ENCODE measurements around the gene TENT5C. TPM values are rescaled to one million over a fixed set of nuclear protein-coding genes. Genes with fewer than 3 reads are reported as not detected.

TENT5C gene
- total RNA-seq, 2 experiments from 2014 or later: 20.7 to 20.8 TPM

DNA sequence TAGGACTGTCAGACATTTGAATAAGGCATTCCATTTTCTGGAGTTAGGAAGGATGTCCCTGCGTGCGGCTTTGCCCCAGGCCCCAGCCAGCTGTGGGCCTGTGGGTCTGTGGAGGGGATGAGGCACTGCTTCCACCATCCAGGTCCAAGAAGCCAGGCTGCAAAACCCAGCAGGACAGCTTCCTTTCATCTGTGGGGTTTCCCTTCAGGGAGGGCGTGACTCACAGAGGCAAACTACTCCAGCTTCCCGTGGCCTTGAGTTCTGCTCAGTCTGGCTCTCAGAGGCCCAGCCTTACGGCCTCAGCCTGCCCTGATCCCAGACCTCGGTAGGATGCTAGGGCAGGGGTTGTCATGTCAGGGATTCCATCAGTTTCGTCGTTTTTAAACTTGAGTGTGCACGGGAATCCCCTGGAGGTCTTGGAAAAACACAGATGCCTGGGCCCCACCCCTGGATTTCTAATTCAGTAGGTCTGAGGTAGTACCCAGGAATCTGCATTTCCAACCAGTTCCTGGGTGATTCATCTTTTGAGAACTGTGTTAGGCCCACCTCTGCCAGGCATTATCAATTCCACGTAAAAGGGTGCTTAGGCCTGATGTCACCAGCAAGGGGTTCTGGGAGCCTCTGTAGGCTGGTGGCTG, 32.3 kb upstream of the TENT5C start:
- ChIA-PET POLR2A (no interaction called here), CTCF (interaction anchor here (1.1 to 1.7 kb wide), 4 partner anchors 17 to 41 kb away, joined by 3 to 5 read pairs (median 4); no protein-coding TSS in a partner anchor)
- ATAC-seq: no peak
- Mint-ChIP-seq H3K27me3 (ENCODE audit: low read depth) (peaks cover 4% of the 10 kb centered on the region), H3K4me1 (ENCODE audit: low read depth) (peaks cover 28% of the 10 kb centered on the region), H3K9me3 (ENCODE audit: insufficient read depth) (no peaks in the 10 kb centered on the region), H3K27ac (no peak overlapping the region), H3K36me3 (ENCODE audit: low read depth) (no peaks in the 10 kb centered on the region), H3K4me3 (no peak overlapping the region)
- DNase-seq: no peak

DNA sequence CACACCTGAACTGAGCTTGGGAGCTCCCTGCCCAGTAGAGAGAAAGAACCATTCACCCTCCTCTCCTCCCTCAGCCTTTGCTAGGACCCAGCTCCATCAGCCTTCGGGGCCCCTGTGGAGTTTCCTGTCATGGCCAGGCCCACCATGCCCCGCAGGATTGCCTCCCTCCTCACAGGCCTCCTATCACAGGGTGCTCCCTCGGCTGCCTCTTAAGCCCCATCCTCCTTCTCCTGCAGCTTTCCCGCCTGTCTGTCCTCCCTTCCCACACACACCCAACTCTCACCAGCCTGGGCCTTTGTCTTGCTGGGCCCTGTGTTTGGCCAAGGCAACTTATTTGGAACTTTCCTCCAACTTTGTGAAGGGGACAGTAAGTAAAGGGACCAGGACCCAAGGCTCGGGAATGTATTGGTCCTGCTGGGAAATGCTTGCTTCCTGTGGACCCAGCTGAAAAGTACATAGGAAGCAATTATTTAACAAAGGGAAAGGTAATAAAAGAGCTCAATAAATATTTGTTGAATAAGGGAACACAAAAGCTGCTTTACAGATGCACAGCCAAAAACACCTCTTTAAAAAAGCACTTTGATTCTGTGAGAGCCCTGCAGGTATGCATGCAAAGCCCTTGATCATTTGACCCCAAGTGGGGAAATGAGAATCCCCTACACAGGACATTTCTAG, 31.6 kb upstream of the TENT5C start:
- no peak for ATAC-seq
- H3K27me3 Mint-ChIP-seq (ENCODE audit: low read depth): peaks cover 4% of the 10 kb centered on the region
- H3K36me3 Mint-ChIP-seq (ENCODE audit: low read depth): no peaks in the 10 kb centered on the region

DNA sequence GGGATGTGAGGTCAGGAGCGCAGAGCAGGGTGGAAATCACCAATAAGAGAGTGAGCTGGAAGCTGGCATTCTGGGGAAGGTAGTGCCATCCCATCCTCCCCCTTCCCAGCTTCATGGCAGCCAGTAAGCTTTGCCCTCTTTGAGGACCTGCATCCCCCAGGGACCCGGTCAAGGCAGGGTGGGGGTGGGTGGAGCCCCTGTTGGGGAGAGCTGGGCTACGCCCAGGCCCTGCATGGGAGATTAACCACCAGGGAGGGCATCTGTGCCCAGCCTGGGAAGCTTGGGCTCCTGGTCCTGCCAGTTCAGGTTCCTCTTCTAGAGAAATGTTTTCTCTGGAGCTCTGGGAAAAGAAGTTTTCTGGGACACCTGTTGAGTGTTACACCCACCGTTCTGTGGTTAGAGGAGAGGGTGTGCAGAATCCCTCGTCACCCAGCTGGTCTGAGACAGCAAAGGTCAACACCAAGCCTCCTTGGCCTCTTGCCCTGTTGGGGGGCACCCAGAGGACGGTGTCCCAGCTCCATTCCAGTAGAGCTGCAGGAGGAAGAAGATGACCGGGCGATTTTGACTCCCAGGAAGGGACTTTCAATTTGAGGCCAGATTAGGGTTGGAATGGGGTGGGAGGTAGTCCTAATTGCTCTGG, 30.1 kb upstream of the TENT5C start:
- H3K9me3 Mint-ChIP-seq (ENCODE audit: insufficient read depth): no peaks in the 10 kb centered on the region
- H3K27me3 Mint-ChIP-seq (ENCODE audit: low read depth): no peaks in the 10 kb centered on the region
- ATAC-seq (no peak), DNase-seq (no peak)
- POLR2A ChIA-PET: interaction anchor here (1.2 kb wide), 1 partner anchor 31 kb away, joined by 3 read pairs; no protein-coding TSS in a partner anchor
- CTCF ChIA-PET: no interaction called here
- peaks cover 28% of the 10 kb centered on the region for H3K4me1 Mint-ChIP-seq (ENCODE audit: low read depth)
- no peaks in the 10 kb centered on the region for H3K36me3 Mint-ChIP-seq (ENCODE audit: low read depth)
- H3K4me3 Mint-ChIP-seq: no peak overlapping the region
- H3K27ac Mint-ChIP-seq: peak overlapping the region; percentile 14

More for the DNA sequence above, 31.6 kb upstream of the TENT5C start:
- H3K4me1 Mint-ChIP-seq (ENCODE audit: low read depth): peaks cover 28% of the 10 kb centered on the region
- no peak overlapping the region for H3K4me3 Mint-ChIP-seq
- POLR2A ChIA-PET: no interaction called here
- peak overlapping the region; percentile 56 for H3K27ac Mint-ChIP-seq
- no peak for DNase-seq
- H3K9me3 Mint-ChIP-seq (ENCODE audit: insufficient read depth): no peaks in the 10 kb centered on the region
- CTCF ChIA-PET: interaction anchor here (1.1 to 1.7 kb wide), 3 partner anchors 16 to 40 kb away, joined by 3 to 5 read pairs (median 4); no protein-coding TSS in a partner anchor

DNA sequence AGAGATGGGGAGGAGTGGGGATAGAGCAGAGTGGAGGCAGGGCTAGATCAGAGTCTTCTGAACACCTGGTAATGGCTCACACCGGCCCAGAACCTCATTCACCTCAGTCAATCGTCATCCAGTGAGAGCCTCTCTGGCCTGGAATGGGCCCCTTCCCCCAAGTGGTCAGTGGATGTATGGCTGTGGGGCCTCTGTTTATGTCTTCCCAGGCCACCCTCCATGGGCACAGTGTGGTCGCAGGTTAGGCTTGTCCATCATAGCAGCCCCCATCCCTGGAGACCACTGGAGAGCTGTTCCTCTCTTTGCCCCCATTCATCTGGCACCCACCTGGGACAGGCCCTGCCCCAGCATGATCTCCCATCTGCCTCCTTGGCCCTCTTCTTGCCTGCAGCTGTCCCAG, 29.6 kb upstream of the TENT5C start:
- ChIA-PET CTCF (no interaction called here), POLR2A (interaction anchor here (1.2 kb wide), 1 partner anchor 31 kb away, joined by 3 read pairs; no protein-coding TSS in a partner anchor)
- Mint-ChIP-seq H3K4me3 (no peak overlapping the region), H3K36me3 (ENCODE audit: low read depth) (no peaks in the 10 kb centered on the region), H3K9me3 (ENCODE audit: insufficient read depth) (no peaks in the 10 kb centered on the region), H3K27me3 (ENCODE audit: low read depth) (no peaks in the 10 kb centered on the region), H3K4me1 (ENCODE audit: low read depth) (peaks cover 25% of the 10 kb centered on the region), H3K27ac (no peak overlapping the region)
- DNase-seq (no peak), ATAC-seq (no peak)

DNA sequence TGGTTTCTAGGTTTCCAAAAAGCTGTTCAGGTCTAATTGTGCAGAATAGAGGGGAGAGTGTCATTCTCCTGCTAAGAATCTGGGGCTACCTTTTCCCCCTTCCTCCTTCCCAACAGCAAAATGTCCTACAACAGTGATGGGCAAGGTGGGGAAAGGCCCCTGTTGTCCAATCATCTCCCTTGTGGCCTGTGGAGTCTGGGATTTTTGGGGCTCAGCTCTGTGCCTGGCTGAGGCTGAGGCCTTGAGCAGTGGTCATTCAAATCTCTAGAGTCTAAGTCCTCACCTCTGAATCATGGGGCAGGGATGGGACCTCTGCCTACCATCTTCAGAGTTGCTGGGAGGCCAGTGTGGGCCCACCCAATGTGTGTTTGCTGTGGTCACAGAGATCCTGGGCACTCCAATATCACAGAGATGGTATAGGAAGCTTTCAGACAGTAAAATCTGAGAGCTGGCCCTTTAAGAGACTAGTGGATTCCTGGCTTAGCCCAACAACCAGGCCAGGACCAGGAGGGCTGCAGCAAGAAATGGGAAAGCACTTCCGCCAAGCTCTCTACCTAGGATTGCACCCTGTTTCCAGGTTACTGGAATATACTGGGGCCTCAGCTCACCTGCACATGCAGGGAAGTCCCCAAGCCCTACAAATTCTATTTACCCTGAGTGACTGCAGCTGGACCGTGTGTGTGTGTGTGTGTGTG, 28.5 kb upstream of the TENT5C start:
- Mint-ChIP-seq H3K9me3 (ENCODE audit: insufficient read depth) (no peaks in the 10 kb centered on the region), H3K27ac (no peak overlapping the region), H3K27me3 (ENCODE audit: low read depth) (no peaks in the 10 kb centered on the region), H3K4me1 (ENCODE audit: low read depth) (peaks cover 15% of the 10 kb centered on the region), H3K4me3 (no peak overlapping the region), H3K36me3 (ENCODE audit: low read depth) (no peaks in the 10 kb centered on the region)
- ChIA-PET CTCF (no interaction called here), POLR2A (no interaction called here)
- DNase-seq (no peak), ATAC-seq (no peak)

DNA sequence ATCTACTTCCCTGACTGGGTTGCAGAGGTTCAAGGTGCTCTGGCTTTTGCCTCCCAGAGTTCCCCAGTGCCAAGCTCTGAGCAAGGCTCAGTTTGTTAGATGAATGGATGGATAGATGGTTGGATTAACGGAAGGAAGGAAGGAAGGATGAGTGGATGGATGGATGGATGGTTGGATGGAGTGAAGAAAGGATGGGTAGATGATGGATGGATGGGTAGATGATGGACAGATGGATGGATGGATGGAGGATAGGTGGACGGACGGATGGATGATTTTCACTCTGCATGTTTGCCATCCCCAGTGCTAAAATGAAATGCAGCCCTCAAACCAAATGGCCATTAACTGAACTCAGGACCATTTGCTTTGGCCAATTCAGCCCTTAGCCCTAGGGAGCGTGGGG, 27.4 kb upstream of the TENT5C start:
- no peak overlapping the region for H3K4me3 Mint-ChIP-seq
- CTCF ChIA-PET: no interaction called here
- no peaks in the 10 kb centered on the region for H3K36me3 Mint-ChIP-seq (ENCODE audit: low read depth)
- POLR2A ChIA-PET: no interaction called here
- no peak overlapping the region for H3K27ac Mint-ChIP-seq
- no peaks in the 10 kb centered on the region for H3K27me3 Mint-ChIP-seq (ENCODE audit: low read depth)
- H3K9me3 Mint-ChIP-seq (ENCODE audit: insufficient read depth): no peaks in the 10 kb centered on the region
- DNase-seq (no peak), ATAC-seq (no peak)
- peaks cover 4% of the 10 kb centered on the region for H3K4me1 Mint-ChIP-seq (ENCODE audit: low read depth)

DNA sequence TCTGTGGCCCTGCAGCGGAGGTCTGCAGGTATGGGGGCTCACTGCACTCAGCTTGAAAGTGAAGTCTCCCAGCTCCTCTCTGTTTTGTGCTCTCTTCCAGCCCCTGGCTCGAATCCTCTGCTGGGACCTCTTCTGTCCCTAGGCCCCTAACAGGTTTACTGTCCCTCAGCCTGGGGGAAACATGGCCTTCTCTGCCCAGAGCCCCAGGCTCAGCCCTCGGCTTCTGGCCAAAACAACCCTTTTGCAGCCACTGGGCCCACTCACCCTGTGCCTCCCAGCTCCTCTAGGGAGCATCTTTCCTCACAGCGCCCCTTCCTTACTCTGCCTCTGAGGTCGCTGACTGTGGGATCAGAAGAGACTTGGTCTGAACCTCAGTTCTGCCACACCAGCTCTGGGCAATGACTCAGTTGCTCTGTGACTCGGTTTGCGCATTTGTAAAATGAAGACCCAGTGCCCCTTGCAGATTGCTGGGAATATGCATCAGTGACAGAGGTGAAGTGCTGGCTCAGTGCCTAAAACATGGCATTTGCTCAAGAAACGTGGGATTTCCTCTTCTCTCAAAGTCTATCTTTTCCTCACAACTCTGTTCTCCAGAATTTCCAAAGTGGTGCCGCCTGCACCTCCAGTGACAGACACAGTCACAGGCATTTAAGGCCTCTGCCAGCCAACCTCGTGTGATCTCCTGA, 26.5 kb upstream of the TENT5C start:
- H3K27me3 Mint-ChIP-seq (ENCODE audit: low read depth): no peaks in the 10 kb centered on the region
- H3K4me3 Mint-ChIP-seq: no peak overlapping the region
- CTCF ChIA-PET: interaction anchor here (1.2 to 3.8 kb wide), 3 partner anchors 44 to 175 kb away, joined by 3 to 19 read pairs (median 4); no protein-coding TSS in a partner anchor
- DNase-seq (no peak), ATAC-seq (no peak)
- no peaks in the 10 kb centered on the region for H3K36me3 Mint-ChIP-seq (ENCODE audit: low read depth)
- POLR2A ChIA-PET: no interaction called here
- peaks cover under 1% of the 10 kb centered on the region for H3K4me1 Mint-ChIP-seq (ENCODE audit: low read depth)
- no peak overlapping the region for H3K27ac Mint-ChIP-seq
- H3K9me3 Mint-ChIP-seq (ENCODE audit: insufficient read depth): no peaks in the 10 kb centered on the region

DNA sequence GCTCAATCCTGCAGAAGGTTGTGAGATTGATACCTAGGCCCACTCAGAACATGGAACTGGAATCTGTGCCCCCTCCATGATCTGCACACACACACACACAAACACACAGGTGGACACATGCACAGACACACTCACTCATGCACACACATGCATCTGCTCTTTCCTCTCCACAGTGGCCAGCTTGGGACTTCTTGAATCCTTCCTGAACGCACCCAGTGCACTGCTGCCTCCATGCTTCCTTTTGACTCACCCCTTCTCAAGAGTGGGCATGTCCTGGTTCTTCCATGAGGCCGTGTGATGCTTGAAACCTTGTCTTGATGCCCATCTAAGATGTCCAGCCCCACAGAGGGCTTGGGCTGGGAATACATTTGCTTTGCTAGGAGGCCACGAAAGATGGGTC, 25.4 kb upstream of the TENT5C start:
- ATAC-seq: no peak
- H3K36me3 Mint-ChIP-seq (ENCODE audit: low read depth): no peaks in the 10 kb centered on the region
- POLR2A ChIA-PET: no interaction called here
- CTCF ChIA-PET: interaction anchor here (1.2 to 3.8 kb wide), 4 partner anchors 14 to 174 kb away, joined by 3 to 19 read pairs (median 4); no protein-coding TSS in a partner anchor
- H3K4me1 Mint-ChIP-seq (ENCODE audit: low read depth): no peaks in the 10 kb centered on the region
- no peak overlapping the region for H3K4me3 Mint-ChIP-seq
- no peaks in the 10 kb centered on the region for H3K27me3 Mint-ChIP-seq (ENCODE audit: low read depth)
- DNase-seq: no peak
- H3K27ac Mint-ChIP-seq: no peak overlapping the region
- no peaks in the 10 kb centered on the region for H3K9me3 Mint-ChIP-seq (ENCODE audit: insufficient read depth)

DNA sequence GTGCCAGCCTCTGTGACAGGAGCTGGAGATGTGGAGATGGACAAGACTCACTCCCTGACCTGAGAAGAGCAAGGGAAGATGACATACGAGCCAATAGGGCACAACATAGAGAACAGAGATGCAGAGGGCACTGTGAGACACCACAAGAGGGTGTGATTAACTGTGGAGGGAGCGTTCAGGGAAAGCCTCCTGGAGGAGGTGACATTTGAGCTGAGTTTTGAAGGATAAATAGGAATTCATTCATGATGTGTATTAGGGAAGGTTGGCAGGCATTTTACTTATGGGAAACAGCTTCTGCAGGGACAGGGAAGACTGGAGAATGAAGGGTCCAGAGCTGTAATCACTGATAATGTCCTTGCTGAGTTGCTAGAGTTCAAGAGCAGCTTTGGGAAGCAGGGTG, 25.0 kb upstream of the TENT5C start:
- H3K4me1 Mint-ChIP-seq (ENCODE audit: low read depth): no peaks in the 10 kb centered on the region
- POLR2A ChIA-PET: no interaction called here
- no peaks in the 10 kb centered on the region for H3K9me3 Mint-ChIP-seq (ENCODE audit: insufficient read depth)
- CTCF ChIA-PET: interaction anchor here (1.3 to 3.8 kb wide), 3 partner anchors 14 to 173 kb away, joined by 3 to 19 read pairs (median 4); no protein-coding TSS in a partner anchor
- H3K36me3 Mint-ChIP-seq (ENCODE audit: low read depth): no peaks in the 10 kb centered on the region
- no peak for ATAC-seq
- no peak for DNase-seq
- no peak overlapping the region for H3K4me3 Mint-ChIP-seq
- H3K27ac Mint-ChIP-seq: no peak overlapping the region
- H3K27me3 Mint-ChIP-seq (ENCODE audit: low read depth): no peaks in the 10 kb centered on the region

DNA sequence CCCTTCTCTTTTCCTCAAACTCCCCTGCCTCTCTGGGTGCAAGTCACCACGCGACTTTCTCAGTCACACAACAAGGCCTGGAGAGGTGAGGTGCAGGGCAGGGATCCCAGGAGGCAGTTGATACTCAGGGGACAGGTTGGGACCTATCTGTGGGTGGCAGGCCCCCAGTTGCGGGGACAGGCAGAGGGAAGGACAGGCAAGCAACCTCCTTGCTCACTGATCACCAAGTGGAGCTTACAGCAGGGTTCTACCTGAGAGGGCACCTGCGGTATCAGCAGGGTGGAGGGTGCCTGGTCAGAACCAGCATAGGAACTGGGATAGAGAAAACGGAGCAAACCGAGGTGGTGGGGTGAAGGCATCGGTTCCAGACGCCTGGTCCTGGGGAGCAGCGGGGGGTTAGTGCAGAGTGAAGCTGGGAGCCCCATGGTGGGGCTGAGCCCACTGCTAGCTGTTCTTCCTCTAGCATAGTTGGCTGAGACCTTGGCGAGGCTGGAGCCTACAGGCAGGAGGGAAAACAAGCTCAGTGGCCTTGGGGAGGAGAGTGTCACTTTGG, 24.4 kb upstream of the TENT5C start:
- CTCF ChIA-PET: interaction anchor here (1.6 to 3.8 kb wide), 2 partner anchors 47 to 172 kb away, joined by 6 to 19 read pairs; no protein-coding TSS in a partner anchor
- POLR2A ChIA-PET: interaction anchor here (0.6 kb wide), 1 partner anchor 210 kb away, joined by 4 read pairs; no protein-coding TSS in a partner anchor

DNA sequence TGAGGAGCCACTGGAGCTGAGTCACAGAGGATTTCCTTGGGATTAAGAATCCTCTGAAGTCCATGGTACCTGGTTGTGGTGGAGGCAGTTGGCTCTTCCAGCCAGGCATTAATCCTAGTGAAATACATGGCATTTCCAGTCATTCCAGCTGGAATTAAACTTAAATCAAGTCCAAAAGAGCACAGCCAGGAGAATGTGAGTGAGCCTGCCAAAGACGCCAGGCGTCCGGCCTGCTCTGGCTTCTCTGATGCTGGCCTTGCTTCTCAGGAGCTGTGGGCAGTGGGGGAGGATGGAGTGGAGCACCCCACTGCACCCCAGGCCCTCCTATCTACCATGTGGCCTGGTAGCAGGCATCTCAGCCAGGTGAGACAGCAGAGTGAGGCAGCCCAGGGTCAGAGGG, 23.4 kb upstream of the TENT5C start:
- Mint-ChIP-seq H3K4me3 (no peak overlapping the region), H3K27ac (no peak overlapping the region), H3K27me3 (ENCODE audit: low read depth) (no peaks in the 10 kb centered on the region), H3K9me3 (ENCODE audit: insufficient read depth) (no peaks in the 10 kb centered on the region), H3K36me3 (ENCODE audit: low read depth) (no peaks in the 10 kb centered on the region), H3K4me1 (ENCODE audit: low read depth) (no peaks in the 10 kb centered on the region)
- ATAC-seq (no peak), DNase-seq (no peak)
- ChIA-PET POLR2A (no interaction called here), CTCF (interaction anchor here (0.9 to 3.8 kb wide), 3 partner anchors 48 to 174 kb away, joined by 3 to 19 read pairs (median 6); no protein-coding TSS in a partner anchor)

More for the DNA sequence above, 24.4 kb upstream of the TENT5C start:
- no peaks in the 10 kb centered on the region for H3K4me1 Mint-ChIP-seq (ENCODE audit: low read depth)
- no peak overlapping the region for H3K27ac Mint-ChIP-seq
- ATAC-seq (no peak), DNase-seq (no peak)
- H3K4me3 Mint-ChIP-seq: no peak overlapping the region
- no peaks in the 10 kb centered on the region for H3K9me3 Mint-ChIP-seq (ENCODE audit: insufficient read depth)
- no peaks in the 10 kb centered on the region for H3K27me3 Mint-ChIP-seq (ENCODE audit: low read depth)
- no peaks in the 10 kb centered on the region for H3K36me3 Mint-ChIP-seq (ENCODE audit: low read depth)
